Parathyroid adenoma (tissue), 2 donors: ENCODE results near the gene BTN3A1.

Experiments
- H2AFZ ChIP-seq: fragments of 300-600 bp; sonication (generic); one replicate; pipeline ENCODE4 v1.7.0; 2017; ENCODE audit warnings: antibody characterized with exemption, mild to moderate bottlenecking
- H3K27ac ChIP-seq: fragments of 300-600 bp; sonication (generic); one replicate; pipeline ENCODE4 v1.7.0; 2017
- H3K27me3 ChIP-seq: fragments of 300-600 bp; sonication (generic); one replicate; pipeline ENCODE4 v1.7.0; 2017; ENCODE audit warnings: low read length; ENCODE audit not compliant: control insufficient read depth, insufficient read depth
- H3K36me3 ChIP-seq: fragments of 300-600 bp; sonication (generic); one replicate; pipeline ENCODE4 v1.7.0; 2017; ENCODE audit warnings: low read length; ENCODE audit not compliant: control insufficient read depth, insufficient read depth
- H3K4me1 ChIP-seq: fragments of 300-600 bp; sonication (generic); one replicate; pipeline ENCODE4 v1.7.0; 2017; ENCODE audit warnings: control low read depth
- H3K4me2 ChIP-seq: fragments of 300-600 bp; sonication (generic); one replicate; pipeline ENCODE4 v1.7.0; 2017; ENCODE audit warnings: low read length
- H3K4me3 ChIP-seq: fragments of 300-600 bp; sonication (generic); one replicate; pipeline ENCODE4 v1.7.0; 2017; ENCODE audit warnings: low read depth, low read length
- H3K79me2 ChIP-seq: fragments of 300-600 bp; sonication (generic); one replicate; pipeline ENCODE4 v1.7.0; 2017; ENCODE audit warnings: control low read depth
- H3K9ac ChIP-seq: fragments of 300-600 bp; sonication (generic); one replicate; pipeline ENCODE4 v1.7.0; 2017; ENCODE audit warnings: mild to moderate bottlenecking
- H3K9me3 ChIP-seq: fragments of 300-600 bp; sonication (generic); one replicate; pipeline ENCODE4 v1.7.0; 2017; ENCODE audit warnings: low read length; ENCODE audit not compliant: control insufficient read depth
- TF ChIP-seq, protein P1 (sequence below): fragments of 300-600 bp; sonication (generic); IDR thresholded peaks from one replicate; pipeline ENCODE4 v1.7.0; 2017; ENCODE audit warnings: antibody characterized with exemption, mild to moderate bottlenecking
- donor health status: primary hyperparathyroidism.

BTN3A1 gene

DNA sequence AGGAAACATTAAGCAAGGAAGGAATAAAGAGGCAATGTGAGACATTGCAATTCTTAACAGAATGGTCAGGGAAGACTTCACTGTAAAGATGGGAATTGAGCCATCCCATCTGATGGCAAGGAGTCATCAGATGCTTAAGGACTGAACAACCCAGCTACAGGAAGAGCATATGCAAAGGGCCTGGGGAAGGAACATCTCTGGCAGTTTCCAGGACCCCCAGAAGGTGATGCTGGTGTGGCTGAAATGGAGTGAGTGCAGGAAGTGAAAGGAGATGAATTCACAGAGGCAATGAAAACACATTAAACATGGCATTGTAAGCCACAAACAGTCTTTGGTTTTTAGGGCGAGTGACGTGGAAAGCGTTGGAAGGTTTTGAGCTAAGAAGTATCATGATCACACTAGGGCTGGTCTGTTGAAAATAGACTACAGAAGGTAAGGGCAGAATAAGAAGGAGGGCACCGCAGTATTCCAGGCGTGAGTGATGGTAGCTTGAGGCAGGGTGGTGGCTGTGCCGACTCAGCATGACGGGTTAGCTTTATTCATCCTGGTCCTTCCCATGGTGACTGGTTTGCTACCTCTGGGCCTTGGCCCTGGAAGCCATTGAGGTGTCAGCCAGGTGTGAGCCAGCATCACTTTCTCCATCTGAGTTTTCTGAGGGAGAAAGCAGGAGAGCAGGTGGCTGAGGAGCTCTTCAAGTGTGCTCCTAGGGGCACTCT lies 62.5 kb downstream of the BTN3A1 start:
- no peak overlapping the region for H3K27ac ChIP-seq
- no peaks in the 10 kb centered on the region for H3K27me3 ChIP-seq
- H3K4me3 ChIP-seq = no peak overlapping the region
- no peak overlapping the region for H3K4me2 ChIP-seq
- no peak overlapping the region for H3K9ac ChIP-seq
- no peaks in the 10 kb centered on the region for H3K36me3 ChIP-seq
- no peaks in the 10 kb centered on the region for H3K9me3 ChIP-seq
- H2AFZ ChIP-seq = no peak overlapping the region
- H3K79me2 ChIP-seq = peaks cover 3% of the 10 kb centered on the region
- peaks cover 3% of the 10 kb centered on the region for H3K4me1 ChIP-seq
- TF ChIP-seq, protein P1, sequence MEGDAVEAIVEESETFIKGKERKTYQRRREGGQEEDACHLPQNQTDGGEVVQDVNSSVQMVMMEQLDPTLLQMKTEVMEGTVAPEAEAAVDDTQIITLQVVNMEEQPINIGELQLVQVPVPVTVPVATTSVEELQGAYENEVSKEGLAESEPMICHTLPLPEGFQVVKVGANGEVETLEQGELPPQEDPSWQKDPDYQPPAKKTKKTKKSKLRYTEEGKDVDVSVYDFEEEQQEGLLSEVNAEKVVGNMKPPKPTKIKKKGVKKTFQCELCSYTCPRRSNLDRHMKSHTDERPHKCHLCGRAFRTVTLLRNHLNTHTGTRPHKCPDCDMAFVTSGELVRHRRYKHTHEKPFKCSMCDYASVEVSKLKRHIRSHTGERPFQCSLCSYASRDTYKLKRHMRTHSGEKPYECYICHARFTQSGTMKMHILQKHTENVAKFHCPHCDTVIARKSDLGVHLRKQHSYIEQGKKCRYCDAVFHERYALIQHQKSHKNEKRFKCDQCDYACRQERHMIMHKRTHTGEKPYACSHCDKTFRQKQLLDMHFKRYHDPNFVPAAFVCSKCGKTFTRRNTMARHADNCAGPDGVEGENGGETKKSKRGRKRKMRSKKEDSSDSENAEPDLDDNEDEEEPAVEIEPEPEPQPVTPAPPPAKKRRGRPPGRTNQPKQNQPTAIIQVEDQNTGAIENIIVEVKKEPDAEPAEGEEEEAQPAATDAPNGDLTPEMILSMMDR = no peak
